GM13977 (cell line): Measurements from ENCODE around the gene ITPKC.

Experiments
- DNase-seq: peaks from one replicate; pipeline ENCODE4 v3.0.0; 2012; ENCODE audit warnings: low spot score
- CTCF ChIP-seq: IDR thresholded peaks from 2 replicates; pipeline ENCODE4 v1.5.1; 2012; ENCODE audit warnings: mild to moderate bottlenecking, control low read depth; ENCODE audit not compliant: insufficient read depth; ENCODE audit errors: extremely low read depth, missing control alignments
- in situ Hi-C: fragments of 300-500 bp; cut with MboI; formaldehyde crosslinking; loops from one replicate; pipeline ENCODE4 v1.12.0; 2022; ENCODE audit warnings: low sequenced_read_pairs, low pct_unique_long_range_greater_than_20kb, mixed read lengths, inconsistent platforms; ENCODE audit not compliant: unreplicated experiment

ITPKC gene

GRCh38 chr19:40718774-40719391 is 2.0 kb downstream of the ITPKC start:
- DNase-seq, result peak; percentile 46
- in situ Hi-C loops, result no loop called here
- no peak for TF ChIP-seq CTCF

- in situ Hi-C loops, result no loop called here
- DNase-seq, result no peak
Measured at GRCh38 chr19:40719414-40719894, 2.5 kb downstream of the ITPKC start.

GRCh38 chr19:40721140-40721486 is 4.2 kb downstream of the ITPKC start:
- no peak for TF ChIP-seq CTCF
- DNase-seq, result no peak
- in situ Hi-C loops, result no loop called here

More at GRCh38 chr19:40719414-40719894, 2.5 kb downstream of the ITPKC start:
- no peak for TF ChIP-seq CTCF

GRCh38 chr19:40721936-40722661 is 5.2 kb downstream of the ITPKC start:
- TF ChIP-seq CTCF, result no peak
- DNase-seq, result no peak
- in situ Hi-C loops, result no loop called here

- no peak for TF ChIP-seq CTCF
- in situ Hi-C loops, result no loop called here
- DNase-seq, result no peak
Measured at GRCh38 chr19:40723661-40724254, 6.8 kb downstream of the ITPKC start.

GRCh38 chr19:40724315-40724714 is 7.4 kb downstream of the ITPKC start:
- in situ Hi-C loops, result no loop called here
- no peak for DNase-seq
- no peak for TF ChIP-seq CTCF
